Nephron (organoid): Measurements from ENCODE around the gene ASPSCR1.

Source experiments
- H3K27ac Mint-ChIP-seq, 3 experiments: 2 replicates each; pipeline ENCODE4 v1.8.0; 2020; ENCODE audit warnings: mixed read lengths in 3 of 3, mild to moderate bottlenecking in 2 of 3, moderate library complexity in 1 of 3
- H3K27me3 Mint-ChIP-seq: 2 replicates; pipeline ENCODE4 v1.8.0; 2021; ENCODE audit warnings: low read depth, mild to moderate bottlenecking, moderate library complexity, mixed read lengths
- H3K36me3 Mint-ChIP-seq: 2 replicates; pipeline ENCODE4 v1.8.0; 2020; ENCODE audit warnings: low read depth, mixed read lengths
- H3K4me1 Mint-ChIP-seq: 2 replicates; pipeline ENCODE4 v1.8.0; 2020; ENCODE audit warnings: mixed read lengths
- H3K4me3 Mint-ChIP-seq, 3 experiments: 2 replicates each; pipeline ENCODE4 v1.8.0; 2020; ENCODE audit warnings: mild to moderate bottlenecking in 3 of 3, mixed read lengths in 3 of 3, moderate library complexity in 2 of 3
- H3K9me3 Mint-ChIP-seq: 2 replicates; pipeline ENCODE4 v1.8.0; 2020; ENCODE audit warnings: mixed read lengths
- CTCF ChIP-seq, 3 experiments: fragments of 200-600 bp; sonication (generic); IDR thresholded peaks; one replicate each; pipeline ENCODE4 v1.5.0; 2021; ENCODE audit warnings: antibody characterized with exemption in 3 of 3; ENCODE audit not compliant: unreplicated experiment in 3 of 3

ASPSCR1 gene

GRCh38 chr17:82059272-82060000 lies 82.0 kb downstream of the ASPSCR1 start:
- H3K27ac Mint-ChIP-seq, result no peak overlapping the region
- peaks cover 12% of the 10 kb centered on the region for H3K36me3 Mint-ChIP-seq
- H3K27me3 Mint-ChIP-seq, result no peaks in the 10 kb centered on the region
- no peaks in the 10 kb centered on the region for H3K9me3 Mint-ChIP-seq
- H3K4me3 Mint-ChIP-seq, result no peak overlapping the region
- TF ChIP-seq CTCF (IDR thresholded peaks at IDR 0.05; ENCODE audit: unreplicated experiment in 3 of 3), result no peak
- H3K4me1 Mint-ChIP-seq, result no peaks in the 10 kb centered on the region

- Mint-ChIP-seq H3K4me3 (peak overlapping the region in 1 of 3 experiments; percentile 58), H3K9me3 (no peaks in the 10 kb centered on the region)
These were observed 82.6 kb downstream of the ASPSCR1 start for GRCh38 chr17:82060001-82060380.

GRCh38 chr17:82060614-82061013 lies 83.2 kb downstream of the ASPSCR1 start:
- Mint-ChIP-seq H3K27me3 (no peaks in the 10 kb centered on the region), H3K27ac (no peak overlapping the region), H3K4me3 (no peak overlapping the region), H3K4me1 (no peaks in the 10 kb centered on the region), H3K9me3 (no peaks in the 10 kb centered on the region), H3K36me3 (peaks cover 9% of the 10 kb centered on the region)
- no peak for TF ChIP-seq CTCF (IDR thresholded peaks at IDR 0.05; ENCODE audit: unreplicated experiment in 3 of 3)

More at GRCh38 chr17:82060001-82060380, 82.6 kb downstream of the ASPSCR1 start:
- TF ChIP-seq CTCF (IDR thresholded peaks at IDR 0.05; ENCODE audit: unreplicated experiment in 3 of 3), result no peak
- Mint-ChIP-seq H3K27ac (no peak overlapping the region), H3K36me3 (peaks cover 10% of the 10 kb centered on the region), H3K4me1 (no peaks in the 10 kb centered on the region), H3K27me3 (no peaks in the 10 kb centered on the region)

GRCh38 chr17:82061047-82061925 lies 83.9 kb downstream of the ASPSCR1 start:
- Mint-ChIP-seq H3K27me3 (no peaks in the 10 kb centered on the region), H3K36me3 (peaks cover 9% of the 10 kb centered on the region), H3K4me1 (no peaks in the 10 kb centered on the region), H3K4me3 (no peak overlapping the region), H3K27ac (no peak overlapping the region), H3K9me3 (no peaks in the 10 kb centered on the region)
- TF ChIP-seq CTCF (IDR thresholded peaks at IDR 0.05; ENCODE audit: unreplicated experiment in 3 of 3), result no peak

- Mint-ChIP-seq H3K36me3 (peaks cover 9% of the 10 kb centered on the region), H3K4me1 (no peaks in the 10 kb centered on the region), H3K4me3 (peak overlapping the region; percentile 32 to 63 (median 44)), H3K9me3 (no peaks in the 10 kb centered on the region), H3K27ac (no peak overlapping the region), H3K27me3 (no peaks in the 10 kb centered on the region)
- no peak for TF ChIP-seq CTCF (IDR thresholded peaks at IDR 0.05; ENCODE audit: unreplicated experiment in 3 of 3)
These were observed 84.9 kb downstream of the ASPSCR1 start for GRCh38 chr17:82062076-82062983.
